HEK293 (cell line): ENCODE data around the gene ZBED5.

Experiments used
- BCL11A ChIP-seq: fragments of 450-650 bp; formaldehyde crosslinking; IDR thresholded peaks from 2 replicates; pipeline ENCODE4 v1.5.1; 2016; ENCODE audit warnings: low read depth, missing biosample characterization, missing genetic modification characterization
- FEZF1 ChIP-seq: fragments of 450-650 bp; formaldehyde crosslinking; IDR thresholded peaks from 2 replicates; pipeline ENCODE4 v1.5.1; 2016; ENCODE audit warnings: missing biosample characterization, missing genetic modification characterization
- GLI2 ChIP-seq: fragments of 450-650 bp; formaldehyde crosslinking; IDR thresholded peaks from 2 replicates; pipeline ENCODE4; 2017; ENCODE audit warnings: missing biosample characterization, missing genetic modification characterization, low read depth, borderline replicate concordance
- GLI4 ChIP-seq: fragments of 450-650 bp; formaldehyde crosslinking; IDR thresholded peaks from 2 replicates; pipeline ENCODE4 v1.5.1; 2016; ENCODE audit warnings: missing biosample characterization, missing genetic modification characterization
- HOXA7 ChIP-seq: sonication (generic); formaldehyde crosslinking; IDR thresholded peaks from 2 replicates; pipeline ENCODE4 v1.8.1; 2022; ENCODE audit warnings: missing genetic modification reagents, borderline replicate concordance
- KLF16 ChIP-seq: fragments of 450-650 bp; formaldehyde crosslinking; IDR thresholded peaks from 2 replicates; pipeline ENCODE4 v1.5.1; 2017; ENCODE audit warnings: missing biosample characterization, missing genetic modification characterization
- MYNN ChIP-seq: fragments of 450-650 bp; formaldehyde crosslinking; IDR thresholded peaks from 2 replicates; pipeline ENCODE4 v1.5.1; 2016; ENCODE audit warnings: missing biosample characterization, missing genetic modification characterization, borderline replicate concordance
- OSR2 ChIP-seq: fragments of 450-650 bp; formaldehyde crosslinking; IDR thresholded peaks from 2 replicates; pipeline ENCODE4 v1.5.1; 2016; ENCODE audit warnings: missing biosample characterization, missing genetic modification characterization
- OVOL3 ChIP-seq: fragments of 450-650 bp; formaldehyde crosslinking; IDR thresholded peaks from 2 replicates; pipeline ENCODE4 v1.5.1; 2016; ENCODE audit warnings: missing biosample characterization, missing genetic modification characterization
- RBAK ChIP-seq: fragments of 450-650 bp; formaldehyde crosslinking; IDR thresholded peaks from 2 replicates; pipeline ENCODE4 v1.5.1; 2016; ENCODE audit warnings: missing biosample characterization, missing genetic modification characterization
- YY1 ChIP-seq: fragments of 450-650 bp; formaldehyde crosslinking; IDR thresholded peaks from 2 replicates; pipeline ENCODE4 v1.5.1; 2018; ENCODE audit warnings: missing biosample characterization, missing genetic modification characterization
- ZBTB1 ChIP-seq: fragments of 450-650 bp; formaldehyde crosslinking; IDR thresholded peaks from 2 replicates; pipeline ENCODE4 v1.5.1; 2016; ENCODE audit warnings: missing biosample characterization, missing genetic modification characterization
- ZBTB7A ChIP-seq: fragments of 450-650 bp; formaldehyde crosslinking; IDR thresholded peaks from 2 replicates; pipeline ENCODE4 v1.5.1; 2016; ENCODE audit warnings: low read depth, missing biosample characterization, missing genetic modification characterization
- ZFP37 ChIP-seq: fragments of 450-650 bp; formaldehyde crosslinking; IDR thresholded peaks from 2 replicates; pipeline ENCODE4 v1.5.1; 2016; ENCODE audit warnings: missing biosample characterization, missing genetic modification characterization
- ZFP41 ChIP-seq: fragments of 450-650 bp; formaldehyde crosslinking; IDR thresholded peaks from 2 replicates; pipeline ENCODE4 v1.5.1; 2016; ENCODE audit warnings: missing biosample characterization, missing genetic modification characterization, borderline replicate concordance
- ZNF133 ChIP-seq: fragments of 450-650 bp; formaldehyde crosslinking; IDR thresholded peaks from 2 replicates; pipeline ENCODE4 v1.5.1; 2016; ENCODE audit warnings: missing biosample characterization, missing genetic modification characterization
- ZNF140 ChIP-seq: fragments of 450-650 bp; formaldehyde crosslinking; IDR thresholded peaks from 2 replicates; pipeline ENCODE4 v1.5.1; 2016; ENCODE audit warnings: missing biosample characterization, missing genetic modification characterization
- ZNF174 ChIP-seq: fragments of 450-650 bp; formaldehyde crosslinking; IDR thresholded peaks from 2 replicates; pipeline ENCODE4 v1.5.0; 2017; ENCODE audit warnings: missing biosample characterization, mild to moderate bottlenecking, missing genetic modification characterization
- ZNF292 ChIP-seq: fragments of 450-650 bp; formaldehyde crosslinking; IDR thresholded peaks from 2 replicates; pipeline ENCODE4 v1.5.1; 2016; ENCODE audit warnings: low read depth, missing biosample characterization, missing genetic modification characterization, borderline replicate concordance
- ZNF501 ChIP-seq: fragments of 450-650 bp; formaldehyde crosslinking; IDR thresholded peaks from 2 replicates; pipeline ENCODE4 v1.5.1; 2016; ENCODE audit warnings: missing biosample characterization, missing genetic modification characterization
- ZNF549 ChIP-seq: fragments of 450-650 bp; IDR thresholded peaks from 2 replicates; pipeline ENCODE4 v1.5.1; 2018; ENCODE audit warnings: missing biosample characterization, missing genetic modification characterization, mild to moderate bottlenecking, inconsistent platforms, moderate library complexity
- ZNF571 ChIP-seq: fragments of 450-650 bp; formaldehyde crosslinking; IDR thresholded peaks from 2 replicates; pipeline ENCODE4 v1.5.0; 2017; ENCODE audit warnings: missing biosample characterization, missing genetic modification characterization
- ZNF585B ChIP-seq: fragments of 450-650 bp; formaldehyde crosslinking; IDR thresholded peaks from 2 replicates; pipeline ENCODE4 v1.5.1; 2016; ENCODE audit warnings: missing biosample characterization, missing genetic modification characterization
- ZNF600 ChIP-seq: fragments of 450-650 bp; formaldehyde crosslinking; IDR thresholded peaks from 2 replicates; pipeline ENCODE4 v1.5.1; 2016; ENCODE audit warnings: missing biosample characterization, missing genetic modification characterization
- ZNF624 ChIP-seq: fragments of 450-650 bp; formaldehyde crosslinking; IDR thresholded peaks from 2 replicates; pipeline ENCODE4 v1.5.1; 2017; ENCODE audit warnings: missing biosample characterization, missing genetic modification characterization
- ZNF660 ChIP-seq: fragments of 450-650 bp; IDR thresholded peaks from 2 replicates; pipeline ENCODE4 v1.5.1; 2018; ENCODE audit warnings: missing biosample characterization, mild to moderate bottlenecking, missing genetic modification characterization
- ZNF701 ChIP-seq: fragments of 450-650 bp; formaldehyde crosslinking; IDR thresholded peaks from 2 replicates; pipeline ENCODE4 v1.5.1; 2016; ENCODE audit warnings: missing biosample characterization, missing genetic modification characterization
- ZNF776 ChIP-seq: fragments of 450-650 bp; formaldehyde crosslinking; IDR thresholded peaks from 2 replicates; pipeline ENCODE4 v1.5.0; 2017; ENCODE audit warnings: missing biosample characterization, missing genetic modification characterization, borderline replicate concordance
- ZNF785 ChIP-seq: fragments of 450-650 bp; formaldehyde crosslinking; IDR thresholded peaks from 2 replicates; pipeline ENCODE4 v1.5.1; 2016; ENCODE audit warnings: missing biosample characterization, missing genetic modification characterization
- ZNF792 ChIP-seq: fragments of 450-650 bp; formaldehyde crosslinking; IDR thresholded peaks from 2 replicates; pipeline ENCODE4 v1.5.1; 2016; ENCODE audit warnings: missing biosample characterization, missing genetic modification characterization
- ZNF837 ChIP-seq: fragments of 450-650 bp; formaldehyde crosslinking; IDR thresholded peaks from 2 replicates; pipeline ENCODE4 v1.5.1; 2016; ENCODE audit warnings: missing biosample characterization, missing genetic modification characterization
- TF ChIP-seq, protein P1 (sequence below): fragments of 450-650 bp; formaldehyde crosslinking; IDR thresholded peaks from 2 replicates; pipeline ENCODE4 v1.5.1; 2016; ENCODE audit warnings: missing biosample characterization, missing genetic modification characterization
- TF ChIP-seq, protein P2 (sequence below): fragments of 450-650 bp; formaldehyde crosslinking; IDR thresholded peaks from 2 replicates; pipeline ENCODE4 v1.5.1; 2016; ENCODE audit warnings: missing biosample characterization, missing genetic modification characterization
- TF ChIP-seq, protein P3 (sequence below): fragments of 450-650 bp; formaldehyde crosslinking; IDR thresholded peaks from 2 replicates; pipeline ENCODE4 v1.5.1; 2016; ENCODE audit warnings: missing biosample characterization, missing genetic modification characterization
- TF ChIP-seq, protein P4 (sequence below): fragments of 450-650 bp; formaldehyde crosslinking; IDR thresholded peaks from 2 replicates; pipeline ENCODE4 v1.5.1; 2016; ENCODE audit warnings: missing biosample characterization, missing genetic modification characterization

Gene ZBED5

DNA sequence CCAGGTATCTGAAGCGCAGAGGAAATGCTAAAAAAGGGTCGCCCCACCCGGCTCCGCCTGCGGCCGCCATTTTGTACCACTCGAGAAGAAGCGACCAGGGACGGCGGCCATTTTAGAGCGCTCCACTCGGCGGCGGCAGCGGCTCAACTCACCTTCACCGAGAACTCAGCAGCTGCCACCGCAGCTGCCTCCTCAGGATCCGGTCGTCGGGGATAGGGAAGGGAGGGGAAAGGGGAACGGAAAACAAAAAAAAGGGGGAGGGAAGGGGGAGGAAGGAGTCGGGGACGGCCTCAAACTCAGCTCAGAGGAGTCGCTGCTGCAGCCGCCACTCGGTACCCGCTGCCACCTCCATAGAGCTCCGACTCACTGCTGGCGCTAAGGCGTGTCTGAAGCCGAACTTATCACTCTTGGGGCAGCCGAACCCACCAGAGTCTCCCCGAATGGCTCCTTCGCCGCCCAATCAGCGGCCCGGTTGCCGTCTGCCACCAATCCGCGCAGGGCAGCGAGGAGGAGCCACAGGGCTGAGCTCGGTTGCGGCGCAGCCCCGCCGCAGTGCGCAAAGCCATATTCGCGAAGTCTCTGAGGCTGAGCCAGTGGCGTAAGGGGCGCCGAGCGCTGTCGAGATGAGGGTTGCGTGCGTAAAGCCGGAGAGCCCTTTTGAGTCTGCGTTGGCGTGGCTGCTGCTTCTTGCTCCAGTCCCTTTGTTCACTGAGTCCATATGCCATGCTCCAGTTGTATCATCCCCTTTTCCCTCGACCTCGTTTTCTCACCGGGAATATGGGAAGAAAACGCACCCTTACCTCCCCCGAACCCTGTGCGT is 49.1 kb downstream of the ZBED5 start, which contains the start of gene EIF4G2 (continued):
- TF ChIP-seq GLI4 (tag by site-specific recombination) (peak; percentile 98), ZFP41 (tag by site-specific recombination) (no peak), ZNF600 (tag by site-specific recombination) (peak; percentile 37), ZNF133 (no peak), KLF16 (tag by site-specific recombination) (peak; percentile 62), ZNF140 (no peak), ZNF174 (no peak), ZNF292 (no peak), ZNF501 (peak; percentile 72), ZBTB1 (no peak), ZNF792 (tag by site-specific recombination) (no peak), ZNF785 (tag by site-specific recombination) (no peak), YY1 (peak; percentile 92), ZFP37 (tag by site-specific recombination) (no peak), HOXA7 (CRISPR knock-in tag) (no peak), ZNF624 (no peak), OVOL3 (tag by site-specific recombination) (peak; percentile 17; the same call in 1 of the 2 replicates), ZNF776 (tag by site-specific recombination) (no peak), GLI2 (tag by site-specific recombination) (no peak), BCL11A (tag by site-specific recombination) (no peak), ZNF549 (tag by site-specific recombination) (no peak), OSR2 (tag by site-specific recombination) (no peak), MYNN (tag by site-specific recombination) (0 out of 2 replicates have a peak, but pooled peaks have one; percentile 17), ZNF660 (tag by site-specific recombination) (peak; percentile 48), ZBTB7A (tag by site-specific recombination) (no peak), ZNF837 (tag by site-specific recombination) (no peak), RBAK (tag by site-specific recombination) (no peak), ZNF571 (tag by site-specific recombination) (no peak), ZNF585B (tag by site-specific recombination) (no peak), FEZF1 (tag by site-specific recombination) (no peak), ZNF701 (tag by site-specific recombination) (no peak)
- TF ChIP-seq, protein P1, sequence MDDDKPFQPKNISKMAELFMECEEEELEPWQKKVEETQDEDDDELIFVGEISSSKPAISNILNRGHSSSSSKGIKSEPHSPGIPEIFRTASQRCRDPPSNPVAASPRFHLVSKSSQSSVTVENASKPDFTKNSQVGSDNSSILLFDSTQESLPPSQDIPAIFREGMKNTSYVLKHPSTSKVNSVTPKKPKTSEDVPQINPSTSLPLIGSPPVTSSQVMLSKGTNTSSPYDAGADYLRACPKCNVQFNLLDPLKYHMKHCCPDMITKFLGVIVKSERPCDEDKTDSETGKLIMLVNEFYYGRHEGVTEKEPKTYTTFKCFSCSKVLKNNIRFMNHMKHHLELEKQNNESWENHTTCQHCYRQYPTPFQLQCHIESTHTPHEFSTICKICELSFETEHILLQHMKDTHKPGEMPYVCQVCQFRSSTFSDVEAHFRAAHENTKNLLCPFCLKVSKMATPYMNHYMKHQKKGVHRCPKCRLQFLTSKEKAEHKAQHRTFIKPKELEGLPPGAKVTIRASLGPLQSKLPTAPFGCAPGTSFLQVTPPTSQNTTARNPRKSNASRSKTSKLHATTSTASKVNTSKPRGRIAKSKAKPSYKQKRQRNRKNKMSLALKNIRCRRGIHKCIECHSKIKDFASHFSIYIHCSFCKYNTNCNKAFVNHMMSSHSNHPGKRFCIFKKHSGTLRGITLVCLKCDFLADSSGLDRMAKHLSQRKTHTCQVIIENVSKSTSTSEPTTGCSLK (tag by site-specific recombination) = no peak
- TF ChIP-seq, protein P2, sequence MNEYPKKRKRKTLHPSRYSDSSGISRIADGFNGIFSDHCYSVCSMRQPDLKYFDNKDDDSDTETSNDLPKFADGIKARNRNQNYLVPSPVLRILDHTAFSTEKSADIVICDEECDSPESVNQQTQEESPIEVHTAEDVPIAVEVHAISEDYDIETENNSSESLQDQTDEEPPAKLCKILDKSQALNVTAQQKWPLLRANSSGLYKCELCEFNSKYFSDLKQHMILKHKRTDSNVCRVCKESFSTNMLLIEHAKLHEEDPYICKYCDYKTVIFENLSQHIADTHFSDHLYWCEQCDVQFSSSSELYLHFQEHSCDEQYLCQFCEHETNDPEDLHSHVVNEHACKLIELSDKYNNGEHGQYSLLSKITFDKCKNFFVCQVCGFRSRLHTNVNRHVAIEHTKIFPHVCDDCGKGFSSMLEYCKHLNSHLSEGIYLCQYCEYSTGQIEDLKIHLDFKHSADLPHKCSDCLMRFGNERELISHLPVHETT (tag by site-specific recombination) = peak; percentile 77
- TF ChIP-seq, protein P3, sequence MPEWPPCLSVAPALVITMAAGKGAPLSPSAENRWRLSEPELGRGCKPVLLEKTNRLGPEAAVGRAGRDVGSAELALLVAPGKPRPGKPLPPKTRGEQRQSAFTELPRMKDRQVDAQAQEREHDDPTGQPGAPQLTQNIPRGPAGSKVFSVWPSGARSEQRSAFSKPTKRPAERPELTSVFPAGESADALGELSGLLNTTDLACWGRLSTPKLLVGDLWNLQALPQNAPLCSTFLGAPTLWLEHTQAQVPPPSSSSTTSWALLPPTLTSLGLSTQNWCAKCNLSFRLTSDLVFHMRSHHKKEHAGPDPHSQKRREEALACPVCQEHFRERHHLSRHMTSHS (tag by site-specific recombination) = no peak
- TF ChIP-seq, protein P4, sequence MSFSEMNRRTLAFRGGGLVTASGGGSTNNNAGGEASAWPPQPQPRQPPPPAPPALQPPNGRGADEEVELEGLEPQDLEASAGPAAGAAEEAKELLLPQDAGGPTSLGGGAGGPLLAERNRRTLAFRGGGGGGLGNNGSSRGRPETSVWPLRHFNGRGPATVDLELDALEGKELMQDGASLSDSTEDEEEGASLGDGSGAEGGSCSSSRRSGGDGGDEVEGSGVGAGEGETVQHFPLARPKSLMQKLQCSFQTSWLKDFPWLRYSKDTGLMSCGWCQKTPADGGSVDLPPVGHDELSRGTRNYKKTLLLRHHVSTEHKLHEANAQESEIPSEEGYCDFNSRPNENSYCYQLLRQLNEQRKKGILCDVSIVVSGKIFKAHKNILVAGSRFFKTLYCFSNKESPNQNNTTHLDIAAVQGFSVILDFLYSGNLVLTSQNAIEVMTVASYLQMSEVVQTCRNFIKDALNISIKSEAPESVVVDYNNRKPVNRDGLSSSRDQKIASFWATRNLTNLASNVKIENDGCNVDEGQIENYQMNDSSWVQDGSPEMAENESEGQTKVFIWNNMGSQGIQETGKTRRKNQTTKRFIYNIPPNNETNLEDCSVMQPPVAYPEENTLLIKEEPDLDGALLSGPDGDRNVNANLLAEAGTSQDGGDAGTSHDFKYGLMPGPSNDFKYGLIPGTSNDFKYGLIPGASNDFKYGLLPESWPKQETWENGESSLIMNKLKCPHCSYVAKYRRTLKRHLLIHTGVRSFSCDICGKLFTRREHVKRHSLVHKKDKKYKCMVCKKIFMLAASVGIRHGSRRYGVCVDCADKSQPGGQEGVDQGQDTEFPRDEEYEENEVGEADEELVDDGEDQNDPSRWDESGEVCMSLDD (tag by site-specific recombination) = peak; percentile 19; the same call in 1 of the 2 replicates
